ENCODE measurements around the gene GBP1.

- TF ChIP-seq POLR2AphosphoS5 (IDR thresholded peaks at IDR 0.05; ENCODE audit: low read depth, low read length) (no peak), TAF1 (IDR thresholded peaks at IDR 0.05; ENCODE audit: borderline replicate concordance, insufficient read depth, low read length) (no peak)
These were observed 37.0 kb upstream of the GBP1 start for GRCh38 chr1:89102021-89102420.

Data from PFSK-1 (cell line).